Stimulated activated CD8-positive, alpha-beta memory T cell treated with anti-CD3 and anti-CD28 coated beads, Interleukin-4, amount 100 ng/mL, for 4 hours (primary cell): ENCODE data around the gene TTC7B.
"Not testable (repeated sequence)": the region's sequence is repeated elsewhere in the genome, so short reads cannot be mapped to it uniquely, and the experiment has no call there.

Experiments
- DNase-seq, 2 donors: peaks; one replicate each; pipeline ENCODE4 v3.0.0-alpha.2; 2020; ENCODE audit warnings: low read depth in 2 of 2, low spot score in 1 of 2

TTC7B gene

GRCh38 chr14:90831821-90832220, 15.6 kb upstream of the TTC7B start:
- no peak for DNase-seq

DNA sequence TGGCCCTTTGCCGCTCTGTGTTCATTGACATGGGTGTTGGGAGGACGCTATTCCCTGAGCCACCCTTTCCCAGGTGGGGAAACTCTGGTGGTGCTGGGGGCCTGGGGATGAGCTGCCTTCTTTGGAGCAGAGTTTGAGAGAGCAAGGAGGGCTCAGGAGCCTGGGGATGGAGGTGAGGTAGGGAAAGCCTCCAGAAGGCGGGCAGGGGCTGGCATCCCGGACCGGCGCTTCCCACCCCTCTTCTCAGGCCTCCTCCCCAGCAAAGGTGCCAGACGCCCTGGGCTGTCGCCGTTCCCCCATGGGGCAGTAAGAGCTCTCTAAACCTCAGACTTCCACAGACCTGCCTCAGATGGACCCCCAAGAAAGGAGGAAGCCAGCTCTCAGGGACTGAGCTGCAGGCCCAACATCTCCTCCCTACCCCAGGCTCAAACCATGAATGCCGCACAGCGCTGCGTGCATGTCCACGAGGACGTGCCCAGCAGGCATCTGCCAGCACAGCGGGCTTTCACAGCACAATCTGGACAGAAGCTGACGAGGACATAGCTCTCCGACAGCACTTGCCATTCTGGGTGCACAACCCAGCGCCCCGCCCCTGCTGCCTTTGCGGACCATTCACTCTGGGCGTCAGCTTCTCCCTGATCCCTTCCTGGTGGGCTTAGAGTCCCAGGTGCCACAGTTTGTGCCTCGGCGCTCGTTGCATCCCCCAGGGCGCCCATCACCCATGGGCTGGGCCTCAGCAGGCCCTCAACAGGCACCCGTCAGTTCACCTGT, 14.9 kb upstream of the TTC7B start:
- no peak for DNase-seq

DNA sequence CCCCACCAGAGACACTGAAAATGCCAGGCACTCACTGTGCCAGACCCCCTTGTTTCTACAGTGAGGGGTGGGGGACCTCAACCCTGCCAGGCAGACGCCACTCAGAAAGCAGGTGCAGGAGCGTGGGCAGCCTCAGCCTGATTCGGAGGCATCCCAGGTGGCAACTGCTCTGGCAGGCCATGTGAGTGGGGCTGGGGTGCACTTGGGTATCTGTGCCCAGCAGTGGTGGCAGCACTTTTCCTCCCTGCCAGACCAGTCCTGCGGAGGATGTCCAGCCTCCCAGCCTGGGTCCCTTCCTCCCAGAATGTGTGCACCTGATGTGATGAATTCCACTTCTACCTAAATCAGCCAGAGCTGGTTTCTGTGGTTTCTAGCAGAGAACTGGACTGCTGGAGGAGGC, 13.4 kb upstream of the TTC7B start:
- no peak for DNase-seq

- DNase-seq = no peak
Measured at GRCh38 chr14:90828642-90829487, 12.6 kb upstream of the TTC7B start.

DNA sequence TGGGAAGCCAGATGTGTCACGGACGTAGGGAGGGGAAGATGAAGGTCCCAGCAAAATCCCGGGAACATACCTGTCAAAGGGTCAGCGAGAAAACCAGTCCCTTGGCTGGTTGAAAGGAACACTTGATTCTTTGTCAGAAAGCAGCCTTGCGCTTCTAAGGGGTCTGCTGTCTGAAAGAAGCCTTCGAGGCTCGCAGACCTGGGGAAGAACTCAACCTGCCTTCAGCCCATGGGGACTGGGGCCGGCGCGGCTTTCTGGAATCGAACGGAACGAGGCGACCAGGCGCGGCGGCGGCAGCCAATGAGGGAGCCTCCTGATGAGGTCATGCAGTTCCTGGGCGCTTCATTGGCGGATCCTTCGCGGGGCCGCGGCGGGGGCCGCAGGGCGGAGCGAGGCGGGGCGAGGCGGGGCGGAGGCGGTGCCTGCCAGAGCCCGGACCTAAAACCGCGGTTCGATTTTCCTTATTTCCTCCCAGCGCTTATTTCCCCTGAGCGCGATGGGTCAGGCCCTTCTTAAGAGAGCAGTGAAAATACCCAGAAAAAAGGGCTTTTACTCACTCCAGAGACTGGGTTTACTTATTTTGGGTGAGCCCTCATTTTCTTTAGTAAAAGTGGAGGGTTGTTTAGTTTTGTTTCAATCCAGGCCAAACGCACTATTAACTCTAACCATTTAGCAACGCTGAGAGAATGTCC, 11.8 kb upstream of the TTC7B start:
- DNase-seq = peak; percentile 73 to 83

- DNase-seq = not testable (repeated sequence)
Measured at GRCh38 chr14:90823542-90823941, 7.3 kb upstream of the TTC7B start.

- peak; percentile 43 to 69 for DNase-seq
Measured at GRCh38 chr14:90820958-90821357, 4.7 kb upstream of the TTC7B start.

GRCh38 chr14:90819734-90820393, 3.6 kb upstream of the TTC7B start:
- DNase-seq = no peak

- no peak for DNase-seq
Measured at GRCh38 chr14:90818715-90819114, 2.5 kb upstream of the TTC7B start.

DNA sequence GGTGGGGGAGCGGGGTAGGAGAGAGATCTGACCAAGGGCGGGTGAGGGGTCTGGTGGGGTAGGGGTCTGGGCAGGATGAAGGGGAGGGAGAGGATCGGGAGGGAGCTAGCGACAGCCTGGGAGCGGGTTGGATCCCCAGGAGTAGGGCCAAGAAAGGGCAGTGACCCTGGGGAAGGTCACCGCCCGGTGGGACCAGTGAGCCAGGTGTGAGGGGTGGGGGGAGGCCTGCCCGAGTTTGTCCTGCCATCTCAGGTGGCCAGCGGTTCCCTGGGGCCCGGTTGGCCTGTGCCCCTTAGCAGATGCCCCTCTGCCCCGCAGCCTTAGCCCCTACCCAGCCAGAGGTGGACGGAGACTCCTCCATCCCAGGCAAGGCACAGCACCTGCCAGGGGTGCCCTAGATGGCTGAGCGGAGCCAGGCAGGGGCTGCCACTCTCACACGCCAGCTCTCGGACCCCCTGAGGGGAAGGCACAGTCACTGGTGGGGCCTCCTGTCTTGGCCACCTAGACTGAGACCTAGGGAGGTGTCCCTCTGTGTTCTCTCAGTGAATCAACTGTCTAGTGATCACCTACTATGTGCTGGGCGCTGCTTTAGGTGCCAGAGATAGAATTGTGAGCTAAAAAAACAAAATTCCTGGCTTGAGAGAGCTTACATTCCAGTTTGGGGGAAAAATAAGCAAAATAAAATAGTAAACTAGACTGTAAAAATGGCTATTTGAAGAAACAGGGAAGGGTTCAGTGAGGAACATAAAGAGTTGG, 629 bp upstream of the TTC7B start:
- DNase-seq = no peak

GRCh38 chr14:90815572-90815821, 733 bp downstream of the TTC7B start:
- DNase-seq = no peak

DNA sequence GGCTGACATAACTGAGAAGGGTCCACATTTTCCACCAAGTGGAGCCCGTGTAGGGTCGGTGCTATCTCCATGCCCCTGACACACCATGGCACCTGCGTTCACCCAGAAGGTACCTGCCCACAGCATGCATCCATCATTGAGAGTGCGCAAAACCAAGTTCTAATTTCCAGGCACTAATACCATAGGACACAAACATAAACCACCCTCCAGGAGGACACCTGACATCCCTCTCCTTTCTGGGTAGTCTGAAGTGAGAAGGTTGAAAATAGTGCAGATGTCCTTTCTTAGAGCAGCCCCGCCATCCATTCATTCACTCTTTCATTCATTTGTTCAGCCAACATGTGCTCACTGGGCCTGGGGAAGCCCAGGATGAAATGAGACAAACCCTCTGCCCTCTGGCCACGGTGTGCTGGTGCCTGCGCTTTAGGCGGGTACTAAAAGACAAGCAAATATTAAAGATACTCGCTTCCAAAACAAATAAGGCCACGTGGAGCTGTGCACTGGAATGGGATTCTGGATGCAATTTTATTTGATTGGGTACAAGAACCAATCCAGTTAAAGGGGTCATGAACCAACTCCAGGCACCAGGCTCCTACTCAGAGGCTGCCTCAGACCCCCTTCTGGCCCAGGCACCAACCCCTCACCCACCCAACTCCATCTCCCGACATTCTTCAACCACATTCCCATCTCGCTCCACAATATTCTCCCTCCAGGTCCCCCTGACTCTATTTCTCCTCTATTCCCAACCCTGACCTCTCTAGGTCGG, 1.2 kb downstream of the TTC7B start:
- DNase-seq = no peak

GRCh38 chr14:90813442-90813841, 2.8 kb downstream of the TTC7B start:
- no peak for DNase-seq

DNA sequence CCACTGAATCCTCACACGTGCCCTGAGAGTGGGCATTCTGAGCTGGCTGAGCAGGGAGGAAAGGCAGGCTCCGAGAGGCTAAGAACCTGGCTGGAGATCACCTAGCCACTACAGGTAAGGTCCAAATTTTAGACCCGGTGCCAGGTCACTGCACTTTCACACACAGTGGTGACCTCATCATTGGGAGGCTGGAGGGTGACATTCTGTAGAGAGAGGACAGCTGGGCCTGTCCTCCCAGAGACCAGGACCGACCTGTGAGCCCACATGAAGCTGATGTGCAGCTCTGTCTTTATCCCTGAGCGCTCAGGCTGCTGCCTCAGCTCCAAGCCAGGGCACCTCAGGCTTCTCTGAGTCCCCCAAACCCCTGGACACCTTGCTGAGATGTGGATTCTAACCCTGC, 4.1 kb downstream of the TTC7B start:
- DNase-seq = no peak

DNA sequence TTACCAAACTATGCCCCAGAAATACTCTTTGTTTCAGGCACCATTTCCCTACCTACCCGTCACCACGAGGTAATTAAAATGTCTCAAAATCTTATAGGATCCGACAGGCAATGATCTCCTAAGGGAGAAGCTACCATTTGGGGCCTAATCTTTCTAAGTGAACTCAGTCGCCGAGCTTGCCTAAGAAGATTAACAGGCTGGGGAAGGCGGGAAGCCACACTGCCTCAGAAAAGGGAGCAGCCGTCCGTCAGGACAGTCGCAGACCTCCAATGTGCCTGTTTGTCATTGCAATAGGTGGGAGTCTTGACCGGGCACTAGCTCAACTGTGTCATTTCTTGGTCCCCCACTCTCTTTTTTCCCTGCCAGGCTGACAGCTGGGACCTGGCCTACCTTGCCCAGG, 4.6 kb downstream of the TTC7B start:
- DNase-seq = no peak

- no peak for DNase-seq
Measured at GRCh38 chr14:90810806-90811205, 5.4 kb downstream of the TTC7B start.

DNA sequence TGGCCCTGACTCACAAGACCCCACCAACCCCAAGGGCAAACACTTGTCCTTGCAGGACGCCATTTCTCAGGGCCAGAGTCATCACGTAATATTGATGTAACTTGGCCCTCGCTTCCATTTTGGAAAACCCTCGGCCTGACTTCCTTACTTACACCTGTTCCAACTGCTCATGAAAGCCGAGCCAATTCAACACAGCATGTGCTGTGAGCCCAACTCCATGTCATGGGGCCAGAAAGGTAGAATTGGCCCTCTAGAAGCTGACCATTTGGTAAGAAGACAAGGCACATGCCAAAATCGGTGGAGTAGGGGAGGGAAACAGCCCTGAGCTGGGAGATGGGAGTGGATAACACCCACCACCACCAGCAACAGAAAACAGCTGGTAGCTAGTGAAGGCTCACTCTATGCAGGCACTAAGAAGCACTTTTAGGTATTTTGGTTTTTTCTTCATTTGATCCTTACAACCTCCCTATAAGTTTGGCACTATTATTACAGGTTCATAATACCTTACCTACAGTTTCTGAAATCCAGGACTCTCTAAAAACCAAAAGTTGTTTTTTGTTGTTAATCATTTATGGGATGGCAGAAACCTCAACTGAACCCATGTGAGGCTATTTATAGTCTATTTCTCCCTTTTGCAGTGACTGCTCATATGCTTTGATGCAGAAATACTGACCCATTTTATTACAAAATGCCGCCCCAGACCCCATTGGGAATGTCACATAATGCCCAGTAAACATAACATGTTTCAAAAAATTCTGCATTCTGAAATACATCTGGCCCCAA, 6.5 kb downstream of the TTC7B start:
- no peak for DNase-seq

- DNase-seq = no peak
Measured at GRCh38 chr14:90808759-90809529, 7.3 kb downstream of the TTC7B start.

- no peak for DNase-seq
Measured at GRCh38 chr14:90807060-90807459, 9.2 kb downstream of the TTC7B start.
